Stimulated activated memory B cell treated with anti-CD40 and anti-IgM and Interleukin-4, amounts not matched to agents 10 μg/mL and 1 μg/mL and 100 μg/mL, for 72 hours (primary cell): ENCODE measurements around the gene TTLL7.

Experiments
- ATAC-seq: fragments of 150-1000 bp; cut with Tn5 transposase; 2 replicates; pipeline ENCODE4 v1.10.0; 2021
- H3K27ac Mint-ChIP-seq: one replicate; pipeline ENCODE4 v1.8.0; 2022; ENCODE audit warnings: mild to moderate bottlenecking, mixed read lengths
- H3K27me3 Mint-ChIP-seq: one replicate; pipeline ENCODE4 v1.8.0; 2022; ENCODE audit warnings: mixed read lengths
- H3K36me3 Mint-ChIP-seq: one replicate; pipeline ENCODE4 v1.8.0; 2022; ENCODE audit warnings: mixed read lengths
- H3K4me1 Mint-ChIP-seq: one replicate; pipeline ENCODE4 v1.8.0; 2022; ENCODE audit warnings: mixed read lengths
- H3K4me3 Mint-ChIP-seq: one replicate; pipeline ENCODE4 v1.8.0; 2022; ENCODE audit warnings: mild to moderate bottlenecking, moderate library complexity, mixed read lengths
- H3K9me3 Mint-ChIP-seq: one replicate; pipeline ENCODE4 v1.8.0; 2022; ENCODE audit warnings: mixed read lengths

TTLL7 gene

GRCh38 chr1:83896299-83896698, 102.6 kb downstream of the TTLL7 start:
- no peak overlapping the region for H3K27ac Mint-ChIP-seq
- no peaks in the 10 kb centered on the region for H3K4me1 Mint-ChIP-seq
- no peak for ATAC-seq
- H3K9me3 Mint-ChIP-seq, result no peaks in the 10 kb centered on the region
- H3K36me3 Mint-ChIP-seq, result no peaks in the 10 kb centered on the region
- H3K4me3 Mint-ChIP-seq, result no peak overlapping the region
- peaks cover 18% of the 10 kb centered on the region for H3K27me3 Mint-ChIP-seq

- no peak for ATAC-seq
- Mint-ChIP-seq H3K27ac (no peak overlapping the region), H3K4me1 (no peaks in the 10 kb centered on the region), H3K36me3 (no peaks in the 10 kb centered on the region), H3K9me3 (peaks cover 7% of the 10 kb centered on the region), H3K4me3 (no peak overlapping the region), H3K27me3 (peaks cover 21% of the 10 kb centered on the region)
These were observed 109.2 kb downstream of the TTLL7 start for GRCh38 chr1:83889707-83890106.

GRCh38 chr1:83887483-83887882, 111.4 kb downstream of the TTLL7 start:
- Mint-ChIP-seq H3K9me3 (peaks cover 7% of the 10 kb centered on the region), H3K27me3 (peaks cover 20% of the 10 kb centered on the region), H3K4me3 (no peak overlapping the region), H3K36me3 (no peaks in the 10 kb centered on the region), H3K27ac (no peak overlapping the region), H3K4me1 (no peaks in the 10 kb centered on the region)
- no peak for ATAC-seq

- no peak overlapping the region for H3K27ac Mint-ChIP-seq
- H3K4me1 Mint-ChIP-seq, result no peaks in the 10 kb centered on the region
- no peak for ATAC-seq
- peaks cover 10% of the 10 kb centered on the region for H3K27me3 Mint-ChIP-seq
- H3K9me3 Mint-ChIP-seq, result peaks cover 6% of the 10 kb centered on the region
- no peaks in the 10 kb centered on the region for H3K36me3 Mint-ChIP-seq
- no peak overlapping the region for H3K4me3 Mint-ChIP-seq
These were observed 115.0 kb downstream of the TTLL7 start for GRCh38 chr1:83883979-83884378.

GRCh38 chr1:83882906-83883305, 116.0 kb downstream of the TTLL7 start:
- H3K4me3 Mint-ChIP-seq, result no peak overlapping the region
- no peaks in the 10 kb centered on the region for H3K4me1 Mint-ChIP-seq
- no peaks in the 10 kb centered on the region for H3K27me3 Mint-ChIP-seq
- no peak overlapping the region for H3K27ac Mint-ChIP-seq
- no peaks in the 10 kb centered on the region for H3K36me3 Mint-ChIP-seq
- ATAC-seq, result no peak
- no peaks in the 10 kb centered on the region for H3K9me3 Mint-ChIP-seq

GRCh38 chr1:83872515-83872914, 126.4 kb downstream of the TTLL7 start:
- no peaks in the 10 kb centered on the region for H3K27me3 Mint-ChIP-seq
- H3K4me3 Mint-ChIP-seq, result no peak overlapping the region
- ATAC-seq, result no peak
- H3K4me1 Mint-ChIP-seq, result no peaks in the 10 kb centered on the region
- no peaks in the 10 kb centered on the region for H3K36me3 Mint-ChIP-seq
- no peak overlapping the region for H3K27ac Mint-ChIP-seq
- H3K9me3 Mint-ChIP-seq, result no peaks in the 10 kb centered on the region

GRCh38 chr1:83864991-83865390, 133.9 kb downstream of the TTLL7 start:
- peaks cover 6% of the 10 kb centered on the region for H3K4me1 Mint-ChIP-seq
- H3K9me3 Mint-ChIP-seq, result no peaks in the 10 kb centered on the region
- H3K27ac Mint-ChIP-seq, result no peak overlapping the region
- no peak overlapping the region for H3K4me3 Mint-ChIP-seq
- no peaks in the 10 kb centered on the region for H3K27me3 Mint-ChIP-seq
- no peak for ATAC-seq
- H3K36me3 Mint-ChIP-seq, result no peaks in the 10 kb centered on the region

- no peaks in the 10 kb centered on the region for H3K36me3 Mint-ChIP-seq
- H3K9me3 Mint-ChIP-seq, result no peaks in the 10 kb centered on the region
- no peaks in the 10 kb centered on the region for H3K27me3 Mint-ChIP-seq
- peak overlapping the region; percentile 53 for H3K4me3 Mint-ChIP-seq
- H3K4me1 Mint-ChIP-seq, result peaks cover 6% of the 10 kb centered on the region
- peak overlapping the region; percentile 57 for H3K27ac Mint-ChIP-seq
- ATAC-seq, result peak; percentile 92
These were observed 138.3 kb downstream of the TTLL7 start for GRCh38 chr1:83860490-83861221.

GRCh38 chr1:83857716-83858115, 141.2 kb downstream of the TTLL7 start:
- H3K36me3 Mint-ChIP-seq, result no peaks in the 10 kb centered on the region
- no peaks in the 10 kb centered on the region for H3K9me3 Mint-ChIP-seq
- no peak overlapping the region for H3K27ac Mint-ChIP-seq
- no peak overlapping the region for H3K4me3 Mint-ChIP-seq
- no peak for ATAC-seq
- H3K4me1 Mint-ChIP-seq, result peaks cover 6% of the 10 kb centered on the region
- H3K27me3 Mint-ChIP-seq, result no peaks in the 10 kb centered on the region

- no peak for ATAC-seq
- Mint-ChIP-seq H3K9me3 (no peaks in the 10 kb centered on the region), H3K4me3 (no peak overlapping the region), H3K36me3 (no peaks in the 10 kb centered on the region), H3K4me1 (peaks cover 6% of the 10 kb centered on the region), H3K27ac (no peak overlapping the region), H3K27me3 (no peaks in the 10 kb centered on the region)
These were observed 141.8 kb downstream of the TTLL7 start for GRCh38 chr1:83857103-83857502.

GRCh38 chr1:83856381-83856780, 142.6 kb downstream of the TTLL7 start:
- Mint-ChIP-seq H3K27ac (no peak overlapping the region), H3K27me3 (no peaks in the 10 kb centered on the region), H3K4me1 (peaks cover 6% of the 10 kb centered on the region), H3K4me3 (no peak overlapping the region), H3K36me3 (no peaks in the 10 kb centered on the region), H3K9me3 (no peaks in the 10 kb centered on the region)
- no peak for ATAC-seq

GRCh38 chr1:83854456-83854855, 144.5 kb downstream of the TTLL7 start:
- no peak for ATAC-seq
- no peak overlapping the region for H3K4me3 Mint-ChIP-seq
- no peak overlapping the region for H3K27ac Mint-ChIP-seq

GRCh38 chr1:83850834-83851233, 148.1 kb downstream of the TTLL7 start:
- H3K9me3 Mint-ChIP-seq, result no peaks in the 10 kb centered on the region
- no peak overlapping the region for H3K4me3 Mint-ChIP-seq
- H3K27me3 Mint-ChIP-seq, result no peaks in the 10 kb centered on the region
- no peaks in the 10 kb centered on the region for H3K36me3 Mint-ChIP-seq
- no peak overlapping the region for H3K27ac Mint-ChIP-seq
- ATAC-seq, result no peak
- peaks cover 6% of the 10 kb centered on the region for H3K4me1 Mint-ChIP-seq

More at GRCh38 chr1:83854456-83854855, 144.5 kb downstream of the TTLL7 start:
- Mint-ChIP-seq H3K4me1 (peaks cover 6% of the 10 kb centered on the region), H3K9me3 (no peaks in the 10 kb centered on the region), H3K36me3 (no peaks in the 10 kb centered on the region), H3K27me3 (no peaks in the 10 kb centered on the region)

GRCh38 chr1:83849191-83850061, 149.5 kb downstream of the TTLL7 start:
- H3K27me3 Mint-ChIP-seq, result no peaks in the 10 kb centered on the region
- no peaks in the 10 kb centered on the region for H3K9me3 Mint-ChIP-seq
- ATAC-seq, result no peak
- H3K36me3 Mint-ChIP-seq, result peaks cover 3% of the 10 kb centered on the region
- peaks cover 6% of the 10 kb centered on the region for H3K4me1 Mint-ChIP-seq
- no peak overlapping the region for H3K27ac Mint-ChIP-seq
- H3K4me3 Mint-ChIP-seq, result no peak overlapping the region

- H3K9me3 Mint-ChIP-seq, result no peaks in the 10 kb centered on the region
- no peak for ATAC-seq
- H3K4me3 Mint-ChIP-seq, result no peak overlapping the region
- H3K27me3 Mint-ChIP-seq, result no peaks in the 10 kb centered on the region
- no peak overlapping the region for H3K27ac Mint-ChIP-seq
- peaks cover 6% of the 10 kb centered on the region for H3K4me1 Mint-ChIP-seq
- peaks cover 5% of the 10 kb centered on the region for H3K36me3 Mint-ChIP-seq
These were observed 152.8 kb downstream of the TTLL7 start for GRCh38 chr1:83846138-83846537.
